SK-N-SH (cell line): ENCODE measurements around the gene MTPN. TPM values are rescaled to one million over a fixed set of nuclear protein-coding genes. Genes with fewer than 3 reads are reported as not detected.
A peak's percentile ranks its signal among the peaks of the same experiment; 100 is the strongest.

Experiments used
- CTCF ChIA-PET: fragments of 300-600, 350-600 bp; formaldehyde crosslinking; extraction: SDS; loops from one replicate; lab custom pipeline; 2021; lab: Yijun Ruan, JAX
- POLR2A ChIA-PET: fragments of 350-600 bp; sonication (Branson Sonifier 250); formaldehyde crosslinking; extraction: SDS; loops from one replicate; lab custom pipeline; 2020; ENCODE audit warnings: antibody characterized with exemption, inconsistent platforms; lab: Yijun Ruan, JAX
- DNase-seq: peaks from one replicate; pipeline ENCODE4 v3.0.0; 2012
- H2AFZ ChIP-seq: fragments of 200-600 bp; sonication (generic); 2 replicates; pipeline ENCODE4 v1.8.1; 2016; ENCODE audit warnings: antibody characterized with exemption, mild to moderate bottlenecking, low read depth
- H3F3A ChIP-seq: fragments of 200-600 bp; sonication (generic); replicated peaks from 2 replicates; pipeline ENCODE3; 2016; ENCODE audit warnings: antibody characterized with exemption, mild to moderate bottlenecking; ENCODE audit not compliant: insufficient read depth
- H3K27ac ChIP-seq, 2 experiments: fragments of 200-500 bp in 1 of 2; fragments of 200-600 bp in 1 of 2; sonication (Bioruptor generic) in 1 of 2; sonication (generic), shearing (Covaris generic) in 1 of 2; 2 replicates each; pipeline versions ENCODE4 v1.5.1 to v1.6.1; 2014 to 2016; ENCODE audit warnings: low read depth in 2 of 2, inconsistent platforms in 1 of 2, low read length in 1 of 2, mild to moderate bottlenecking in 1 of 2, mixed read lengths in 1 of 2
- H3K27me3 ChIP-seq: fragments of 200-600 bp; sonication (generic), shearing (Covaris generic); 2 replicates; pipeline ENCODE4 v1.6.1; 2016; ENCODE audit warnings: mixed run types; ENCODE audit not compliant: insufficient read depth
- H3K36me3 ChIP-seq, 2 experiments: fragments of 200-500 bp in 1 of 2; fragments of 200-600 bp in 1 of 2; sonication (Bioruptor generic) in 1 of 2; sonication (generic) in 1 of 2; replicated peaks in 1 of 2; 2 replicates each; pipeline versions ENCODE3 to v1.5.1; 2014 to 2016; ENCODE audit warnings: low read length in 1 of 2, mild to moderate bottlenecking in 1 of 2; ENCODE audit not compliant: insufficient read depth in 2 of 2, control insufficient read depth in 1 of 2
- H3K4me1 ChIP-seq, 2 experiments: fragments of 200-500 bp in 1 of 2; fragments of 200-600 bp in 1 of 2; sonication (Bioruptor generic) in 1 of 2; sonication (generic), shearing (Covaris generic) in 1 of 2; 2 replicates each; pipeline versions ENCODE4 v1.5.1 to v1.6.1; 2014 to 2016; ENCODE audit warnings: low read depth in 1 of 2, low read length in 1 of 2, mixed run types in 1 of 2; ENCODE audit not compliant: insufficient read depth in 2 of 2, control insufficient read depth in 1 of 2
- H3K4me2 ChIP-seq: fragments of 200-600 bp; sonication (generic), shearing (Covaris generic); 2 replicates; pipeline ENCODE4 v1.6.1; 2017; ENCODE audit warnings: mixed run types
- H3K4me3 ChIP-seq, 2 experiments: fragments of 200-500 bp in 1 of 2; fragments of 200-600 bp in 1 of 2; sonication (Bioruptor generic) in 1 of 2; sonication (generic), shearing (Covaris generic) in 1 of 2; 2 replicates each; pipeline versions ENCODE4 v1.5.1 to v1.8.1; 2014 to 2016; ENCODE audit warnings: low read depth in 2 of 2, inconsistent platforms in 1 of 2, low read length in 1 of 2, mild to moderate bottlenecking in 1 of 2, mixed read lengths in 1 of 2, moderate library complexity in 1 of 2
- H3K79me2 ChIP-seq: fragments of 200-600 bp; sonication (generic); 2 replicates; pipeline ENCODE4 v1.8.1; 2017; ENCODE audit warnings: mild to moderate bottlenecking; ENCODE audit not compliant: insufficient read depth
- H3K9ac ChIP-seq: fragments of 200-600 bp; sonication (generic); 2 replicates; pipeline ENCODE4 v1.6.1; 2017; ENCODE audit warnings: mixed run types
- H3K9me2 ChIP-seq: fragments of 200-600 bp; sonication (generic); 2 replicates; pipeline ENCODE4 v1.6.1; 2017; ENCODE audit warnings: mixed run types
- H3K9me3 ChIP-seq: fragments of 200-600 bp; sonication (generic); 2 replicates; pipeline ENCODE4 v1.6.1; 2017; ENCODE audit warnings: mixed run types, mild to moderate bottlenecking, moderate library complexity
- H4K20me1 ChIP-seq: fragments of 200-600 bp; sonication (generic); 2 replicates; pipeline ENCODE4 v1.6.1; 2017; ENCODE audit warnings: mild to moderate bottlenecking, mixed run types; ENCODE audit not compliant: insufficient read depth
- CHD2 ChIP-seq: fragments of 150-350 bp; IDR thresholded peaks from 2 replicates; pipeline ENCODE4 v1.6.1; 2018; ENCODE audit warnings: low read length; ENCODE audit not compliant: partially characterized antibody
- ELF1 ChIP-seq: IDR thresholded peaks from 2 replicates; pipeline ENCODE4 v1.4.0; 2012
- MEF2A ChIP-seq: IDR thresholded peaks from 2 replicates; pipeline ENCODE4 v1.4.0; 2012; ENCODE audit warnings: low read depth, borderline replicate concordance
- MXI1 ChIP-seq: IDR thresholded peaks from 2 replicates; pipeline ENCODE4 v1.6.1; 2012; ENCODE audit warnings: mild to moderate bottlenecking, low read depth, low read length, improper control_type of control experiment
- NFIC ChIP-seq: IDR thresholded peaks from 2 replicates; pipeline ENCODE4 v1.4.0; 2012; ENCODE audit warnings: borderline replicate concordance
- NRF1 ChIP-seq: IDR thresholded peaks from 2 replicates; pipeline ENCODE4 v1.6.1; 2012; ENCODE audit warnings: low read depth, mild to moderate bottlenecking, low read length
- POLR2AphosphoS5 ChIP-seq: IDR thresholded peaks from 2 replicates; pipeline ENCODE4 v1.6.1; 2012; ENCODE audit warnings: low read depth, low read length
- RAD21 ChIP-seq: IDR thresholded peaks from 2 replicates; pipeline ENCODE4 v1.6.1; 2012; ENCODE audit warnings: mild to moderate bottlenecking, low read length
- RCOR1 ChIP-seq: fragments of 150-350 bp; IDR thresholded peaks from 2 replicates; pipeline ENCODE4 v1.6.1; 2017; ENCODE audit warnings: antibody characterized with exemption, low read length
- RXRA ChIP-seq: IDR thresholded peaks from 2 replicates; pipeline ENCODE4 v1.4.0; 2012; ENCODE audit warnings: low read depth, mild to moderate bottlenecking, borderline replicate concordance
- SIN3A ChIP-seq: IDR thresholded peaks from 2 replicates; pipeline ENCODE4 v1.6.1; 2012; ENCODE audit warnings: low read depth, mild to moderate bottlenecking, low read length, moderate library complexity, borderline replicate concordance
- SMC3 ChIP-seq: IDR thresholded peaks from 2 replicates; pipeline ENCODE4 v1.6.1; 2012; ENCODE audit warnings: low read depth, low read length, improper control_type of control experiment
- TAF1 ChIP-seq: IDR thresholded peaks from 2 replicates; pipeline ENCODE4 v1.6.1; 2012; ENCODE audit warnings: low read depth, mild to moderate bottlenecking, low read length, moderate library complexity, borderline replicate concordance
- TCF12 ChIP-seq: IDR thresholded peaks from 2 replicates; pipeline ENCODE4 v1.4.0; 2012
- WGBS: methylation state at CpG from one replicate; pipeline ENCODE4 v1.1.6; 2017; ENCODE audit warnings: low lambda C conversion rate; 5-methylcytosine and 5-hydroxymethylcytosine counted together
- polyA plus RNA-seq, 3 experiments: library from polyadenylated mRNA; depleted of rRNA; stranded (reverse); fragments of >200 nt; gene quantifications; 2 replicates each; pipeline ENCODE4 v1.2.3, GENCODE V29; 2012
- TF ChIP-seq, protein P1 (sequence below): fragments of 150-350 bp; IDR thresholded peaks from 2 replicates; pipeline ENCODE4 v1.6.1; 2017; ENCODE audit warnings: antibody characterized with exemption, low read length, low read depth, borderline replicate concordance
- TF ChIP-seq, protein P2 (sequence below): IDR thresholded peaks from 2 replicates; pipeline ENCODE4 v1.4.0; 2012; ENCODE audit warnings: low read depth

The MTPN gene
- polyA plus RNA-seq, 1 of the 3 experiments (the other 2 are of a cell fraction), result 135 TPM

DNA sequence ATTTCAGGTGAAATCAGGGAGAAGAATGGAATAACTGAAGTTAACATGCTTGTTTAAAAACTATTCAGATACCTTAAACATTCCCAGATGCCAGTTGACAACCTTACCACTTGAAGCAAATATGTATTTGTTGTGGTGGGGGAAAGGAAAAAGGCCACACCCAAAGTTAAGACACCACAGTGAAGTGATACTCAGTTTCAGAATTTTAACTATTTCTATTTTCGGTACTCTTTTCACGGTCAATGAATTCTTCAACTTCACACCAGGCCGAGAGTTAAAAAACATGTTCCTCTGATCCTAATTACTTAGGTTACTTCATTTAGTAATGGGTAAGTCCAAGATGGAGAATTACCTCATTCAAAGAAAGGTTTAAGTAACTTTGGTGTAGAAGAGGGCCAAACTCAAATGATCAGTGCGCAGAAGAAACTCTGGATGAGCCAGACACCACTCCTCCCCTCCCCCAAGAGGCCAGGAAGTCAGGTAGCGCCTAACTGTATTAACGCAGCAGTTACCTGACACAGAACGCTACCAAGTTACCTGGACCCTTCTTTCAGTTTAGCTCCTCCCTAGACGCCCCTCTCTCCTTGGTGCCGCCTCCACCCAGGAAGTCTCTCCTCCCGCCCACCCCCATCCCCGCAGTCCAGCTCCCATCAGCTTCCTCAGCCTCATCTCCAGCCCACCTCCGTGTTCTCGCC, 700 bp downstream of the MTPN start:
- Histone ChIP-seq H4K20me1 (peaks cover 49% of the 10 kb centered on the region), H3K4me1 (peaks cover 18 to 24% of the 10 kb centered on the region in 2 experiments), H3K27me3 (no peaks in the 10 kb centered on the region), H3K79me2 (peaks cover 58% of the 10 kb centered on the region), H3K9ac (peak overlapping the region; percentile 91), H3K4me3 (peak overlapping the region; percentile 71 to 97), H3K9me3 (no peaks in the 10 kb centered on the region), H3F3A (peaks cover 24% of the 10 kb centered on the region), H3K36me3 (peaks cover 29 to 36% of the 10 kb centered on the region in 2 experiments), H3K27ac (peak overlapping the region; percentile 85 to 87), H3K4me2 (peak overlapping the region; percentile 83), H2AFZ (peak overlapping the region; percentile 72), H3K9me2 (no peaks in the 10 kb centered on the region)
- TF ChIP-seq MXI1, result no peak
- no peak for TF ChIP-seq TCF12
- no peak for TF ChIP-seq RCOR1
- TF ChIP-seq TAF1, result no peak
- TF ChIP-seq CHD2, result peak; percentile 11
- ChIA-PET CTCF (no interaction called here), POLR2A (no interaction called here)
- under 1% methylated on average over 13 of the region's 13 CpGs for WGBS
- peak; percentile 67 for DNase-seq

DNA sequence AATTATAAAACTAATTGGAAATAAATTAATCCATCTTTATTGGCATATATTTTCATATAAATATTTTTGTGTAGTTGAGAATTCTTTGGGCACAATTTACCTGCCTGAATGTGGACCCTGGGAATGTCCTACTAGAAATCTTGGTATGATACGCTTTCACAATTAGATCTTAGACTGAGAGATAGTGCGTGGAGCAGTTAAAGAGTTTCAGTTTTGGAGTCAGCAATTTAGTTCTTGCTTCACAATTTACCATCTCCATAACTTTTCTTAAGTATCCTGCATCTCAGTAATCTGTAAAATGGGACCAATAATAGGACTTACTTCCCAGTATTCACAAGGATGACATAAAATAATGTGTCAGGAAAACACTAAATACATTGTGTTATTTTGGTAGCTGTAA, 2.0 kb downstream of the MTPN start:
- Histone ChIP-seq H3K4me3 (peak overlapping the region; percentile 71 to 97; a peak in 3 of 4 replicates), H3K27ac (no peak overlapping the region), H3K27me3 (no peaks in the 10 kb centered on the region), H3K9me2 (no peaks in the 10 kb centered on the region), H4K20me1 (peaks cover 57% of the 10 kb centered on the region), H3K9ac (peak overlapping the region; percentile 91; the same call in 1 of the 2 replicates), H3F3A (peaks cover 14% of the 10 kb centered on the region), H3K36me3 (peaks cover 38 to 48% of the 10 kb centered on the region in 2 experiments), H3K4me2 (peak overlapping the region; percentile 83), H3K9me3 (no peaks in the 10 kb centered on the region), H3K4me1 (peaks cover 14 to 18% of the 10 kb centered on the region in 2 experiments), H3K79me2 (peaks cover 71% of the 10 kb centered on the region), H2AFZ (no peak overlapping the region)
- no peak for DNase-seq
- 90% methylated on average over 2 of the region's 2 CpGs for WGBS
- TF ChIP-seq RAD21, result no peak
- no peak for TF ChIP-seq TCF12
- no peak for TF ChIP-seq NRF1
- TF ChIP-seq MXI1, result no peak
- TF ChIP-seq, protein P1, sequence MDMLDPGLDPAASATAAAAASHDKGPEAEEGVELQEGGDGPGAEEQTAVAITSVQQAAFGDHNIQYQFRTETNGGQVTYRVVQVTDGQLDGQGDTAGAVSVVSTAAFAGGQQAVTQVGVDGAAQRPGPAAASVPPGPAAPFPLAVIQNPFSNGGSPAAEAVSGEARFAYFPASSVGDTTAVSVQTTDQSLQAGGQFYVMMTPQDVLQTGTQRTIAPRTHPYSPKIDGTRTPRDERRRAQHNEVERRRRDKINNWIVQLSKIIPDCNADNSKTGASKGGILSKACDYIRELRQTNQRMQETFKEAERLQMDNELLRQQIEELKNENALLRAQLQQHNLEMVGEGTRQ, result no peak
- no peak for TF ChIP-seq ELF1
- no peak for TF ChIP-seq SMC3
- no peak for TF ChIP-seq CHD2
- TF ChIP-seq MEF2A, result no peak
- TF ChIP-seq, protein P2, sequence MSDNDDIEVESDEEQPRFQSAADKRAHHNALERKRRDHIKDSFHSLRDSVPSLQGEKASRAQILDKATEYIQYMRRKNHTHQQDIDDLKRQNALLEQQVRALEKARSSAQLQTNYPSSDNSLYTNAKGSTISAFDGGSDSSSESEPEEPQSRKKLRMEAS, result no peak
- TF ChIP-seq POLR2AphosphoS5, result no peak
- no peak for TF ChIP-seq RXRA
- TF ChIP-seq NFIC, result no peak
- no peak for TF ChIP-seq SIN3A
- ChIA-PET POLR2A (no interaction called here), CTCF (interaction anchor here (0.6 to 1.2 kb wide), 5 partner anchors 9 to 309 kb away, joined by 3 to 4 read pairs (median 3); no protein-coding TSS in a partner anchor)
